LNCaP clone FGC (cell line): Measurements from ENCODE around the gene FSTL4.

Source experiments
- DNase-seq: peaks from one replicate; pipeline ENCODE4 v3.0.0-alpha.2; 2011; ENCODE audit warnings: low read depth
- H3K4me3 ChIP-seq: 2 replicates; pipeline ENCODE4 v1.5.1; 2011; ENCODE audit warnings: mild to moderate bottlenecking, low read depth, low read length, control low read depth
- TF ChIP-seq, protein P1 (sequence below): IDR thresholded peaks from 2 replicates; pipeline ENCODE4 v1.5.1; 2012; ENCODE audit warnings: mild to moderate bottlenecking; ENCODE audit not compliant: control insufficient read depth, insufficient read depth; ENCODE audit errors: extremely low read depth

The FSTL4 gene

GRCh38 chr5:133358271-133358670 is 254.1 kb downstream of the FSTL4 start:
- H3K4me3 ChIP-seq = no peak overlapping the region
- TF ChIP-seq, protein P1, sequence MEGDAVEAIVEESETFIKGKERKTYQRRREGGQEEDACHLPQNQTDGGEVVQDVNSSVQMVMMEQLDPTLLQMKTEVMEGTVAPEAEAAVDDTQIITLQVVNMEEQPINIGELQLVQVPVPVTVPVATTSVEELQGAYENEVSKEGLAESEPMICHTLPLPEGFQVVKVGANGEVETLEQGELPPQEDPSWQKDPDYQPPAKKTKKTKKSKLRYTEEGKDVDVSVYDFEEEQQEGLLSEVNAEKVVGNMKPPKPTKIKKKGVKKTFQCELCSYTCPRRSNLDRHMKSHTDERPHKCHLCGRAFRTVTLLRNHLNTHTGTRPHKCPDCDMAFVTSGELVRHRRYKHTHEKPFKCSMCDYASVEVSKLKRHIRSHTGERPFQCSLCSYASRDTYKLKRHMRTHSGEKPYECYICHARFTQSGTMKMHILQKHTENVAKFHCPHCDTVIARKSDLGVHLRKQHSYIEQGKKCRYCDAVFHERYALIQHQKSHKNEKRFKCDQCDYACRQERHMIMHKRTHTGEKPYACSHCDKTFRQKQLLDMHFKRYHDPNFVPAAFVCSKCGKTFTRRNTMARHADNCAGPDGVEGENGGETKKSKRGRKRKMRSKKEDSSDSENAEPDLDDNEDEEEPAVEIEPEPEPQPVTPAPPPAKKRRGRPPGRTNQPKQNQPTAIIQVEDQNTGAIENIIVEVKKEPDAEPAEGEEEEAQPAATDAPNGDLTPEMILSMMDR = no peak
- DNase-seq = no peak

DNA sequence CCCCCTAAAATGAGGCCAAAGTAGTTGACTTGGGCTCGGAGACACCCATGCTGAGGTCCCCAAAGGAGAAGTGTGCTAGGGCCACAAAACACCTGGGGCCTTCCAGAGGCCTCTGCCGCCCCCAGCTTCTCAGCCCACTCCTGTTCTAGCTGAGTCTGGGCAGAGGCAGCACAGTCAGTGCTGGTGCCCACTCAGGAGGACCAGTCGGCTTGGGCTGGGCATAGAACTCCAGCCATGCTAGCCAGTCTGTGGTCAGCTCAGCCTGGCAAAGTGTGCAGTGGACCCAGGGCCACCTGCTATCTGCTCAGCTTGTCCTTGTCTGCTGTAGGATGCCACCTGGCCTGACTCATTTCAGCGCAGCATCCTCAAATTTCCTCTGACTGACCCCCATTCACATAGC is 254.6 kb downstream of the FSTL4 start:
- no peak overlapping the region for H3K4me3 ChIP-seq
- TF ChIP-seq, protein P1 = no peak
- DNase-seq = no peak

DNA sequence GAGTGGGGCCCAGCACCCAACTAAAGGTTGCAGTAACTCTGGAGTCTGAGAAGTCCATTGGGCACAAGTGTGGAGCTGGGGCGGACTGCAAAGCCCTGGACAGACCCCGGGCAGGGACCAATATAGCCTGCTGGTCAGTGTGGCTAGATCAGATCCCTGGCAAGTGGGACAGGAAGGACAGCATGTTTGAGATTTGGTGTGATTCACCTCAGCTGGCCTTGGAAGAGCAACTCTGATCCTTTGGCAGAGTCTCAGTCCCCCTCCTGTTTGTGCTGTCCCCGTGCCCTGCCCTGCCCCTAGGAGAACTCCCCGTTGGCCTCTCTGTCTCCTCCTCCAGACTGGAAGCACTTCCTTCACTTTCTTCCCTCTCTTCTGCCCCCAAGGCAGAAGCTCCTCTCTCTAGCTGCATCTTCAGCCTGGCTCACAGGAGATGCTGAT is 255.3 kb downstream of the FSTL4 start:
- H3K4me3 ChIP-seq = no peak overlapping the region
- DNase-seq = no peak
- TF ChIP-seq, protein P1 = no peak

- DNase-seq = no peak
- H3K4me3 ChIP-seq = no peak overlapping the region
- TF ChIP-seq, protein P1 = no peak
Observed at GRCh38 chr5:133356396-133356983, 255.9 kb downstream of the FSTL4 start.

DNA sequence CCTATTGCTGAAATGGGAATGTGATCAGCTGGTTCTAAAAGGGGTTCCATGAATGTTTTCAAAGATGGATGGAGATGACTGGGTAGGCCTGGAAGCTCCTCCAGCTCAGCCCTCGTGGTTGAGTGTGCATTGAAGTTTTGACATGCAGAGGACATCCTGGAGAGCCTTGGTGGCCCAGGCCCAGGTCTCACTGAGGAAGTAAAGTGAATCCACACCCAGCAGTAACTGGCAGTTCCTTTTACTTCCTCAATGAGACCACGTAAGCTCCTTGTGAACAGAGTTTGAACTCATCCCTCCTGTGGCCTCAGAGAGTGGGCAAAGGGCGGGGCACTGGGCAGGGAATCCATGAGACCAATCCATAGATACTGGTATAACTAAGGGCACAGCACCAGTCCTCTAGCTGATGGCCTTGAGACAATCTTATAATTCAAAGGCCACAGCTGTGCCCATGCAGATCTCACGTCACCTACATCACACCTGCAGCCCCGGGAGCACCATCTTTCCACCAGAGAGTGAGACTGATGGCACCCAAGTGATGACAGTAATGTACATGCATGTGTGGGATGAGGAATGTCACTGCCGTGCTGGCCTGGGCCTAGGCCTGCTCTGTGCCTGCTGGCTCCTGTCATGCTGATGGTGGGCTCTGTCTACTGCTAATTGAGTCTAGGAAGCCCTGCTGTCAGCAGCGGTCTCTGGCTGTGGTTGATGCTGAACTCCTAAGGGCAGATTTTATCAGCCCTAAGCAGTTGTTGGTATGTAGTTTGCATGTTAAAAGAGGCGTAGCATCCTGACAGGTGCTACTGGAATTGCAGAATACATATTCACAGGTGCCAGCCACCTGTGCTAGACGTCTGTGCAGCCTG is 257.8 kb downstream of the FSTL4 start:
- TF ChIP-seq, protein P1 = no peak
- no peak overlapping the region for H3K4me3 ChIP-seq
- DNase-seq = no peak

- DNase-seq = no peak
- no peak overlapping the region for H3K4me3 ChIP-seq
- TF ChIP-seq, protein P1 = no peak
Observed at GRCh38 chr5:133353741-133354140, 258.6 kb downstream of the FSTL4 start.
